ENCODE results near the gene SERPINB1.
"Not testable (repeated sequence)": the region's sequence is repeated elsewhere in the genome, so short reads cannot be mapped to it uniquely, and the experiment has no call there.

- not testable (repeated sequence) for TF ChIP-seq CTCF (IDR thresholded peaks at IDR 0.05); MAX (IDR thresholded peaks at IDR 0.05); USF2 (IDR thresholded peaks at IDR 0.05); MAFK (IDR thresholded peaks at IDR 0.05; ENCODE audit: partially characterized antibody); PHF8 (IDR thresholded peaks at IDR 0.05; ENCODE audit: borderline replicate concordance, low read depth); ZC3H11A (IDR thresholded peaks at IDR 0.05); CHD4 (IDR thresholded peaks at IDR 0.05; ENCODE audit: borderline replicate concordance); POLR2A (IDR thresholded peaks at IDR 0.05; ENCODE audit: low read length); MYC (IDR thresholded peaks at IDR 0.05; ENCODE audit: borderline replicate concordance, low read length); JUN (IDR thresholded peaks at IDR 0.05); BCL3 (IDR thresholded peaks at IDR 0.05); RCOR1 (IDR thresholded peaks at IDR 0.05; ENCODE audit: low read depth, low read length); CBX8 (IDR thresholded peaks at IDR 0.05); POLR2AphosphoS2 (conservative IDR thresholded peaks at IDR 0.05; ENCODE audit: low read length)
Observed at GRCh38 chr6:2880156-2880555, 38.5 kb upstream of the SERPINB1 start.

All from A549 (cell line).